ENCODE results near the gene LEF1.
"Not testable (repeated sequence)": the region's sequence is repeated elsewhere in the genome, so short reads cannot be mapped to it uniquely, and the experiment has no call there.

LEF1 gene

GRCh38 chr4:108068442-108068841 is 100.3 kb downstream of the LEF1 start:
- peak; percentile 44 for DNase-seq (ENCODE audit: low read depth, low spot score)

- no peak for DNase-seq (ENCODE audit: low read depth, low spot score)
Observed at GRCh38 chr4:108060686-108061321, 107.9 kb downstream of the LEF1 start.

DNA sequence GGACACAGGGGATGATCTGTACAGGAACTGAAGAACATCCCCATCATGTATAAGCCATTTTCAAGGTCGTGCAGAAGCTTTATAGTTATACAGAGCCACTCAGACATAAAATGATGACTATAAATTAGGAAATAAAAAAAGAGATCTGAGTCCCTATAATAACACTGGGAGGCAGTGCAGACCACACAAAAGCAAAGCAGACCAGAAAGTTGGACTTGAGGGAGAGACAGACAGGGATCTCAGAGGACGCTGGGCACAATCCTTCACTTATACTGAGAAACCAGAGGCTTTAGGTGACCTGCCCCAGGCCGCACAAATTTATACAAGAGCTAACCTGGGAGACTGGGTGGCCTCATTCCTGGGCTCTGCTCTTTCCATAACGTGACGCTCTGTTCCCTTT is 108.6 kb downstream of the LEF1 start:
- DNase-seq (ENCODE audit: low read depth, low spot score), result peak; percentile 15

DNA sequence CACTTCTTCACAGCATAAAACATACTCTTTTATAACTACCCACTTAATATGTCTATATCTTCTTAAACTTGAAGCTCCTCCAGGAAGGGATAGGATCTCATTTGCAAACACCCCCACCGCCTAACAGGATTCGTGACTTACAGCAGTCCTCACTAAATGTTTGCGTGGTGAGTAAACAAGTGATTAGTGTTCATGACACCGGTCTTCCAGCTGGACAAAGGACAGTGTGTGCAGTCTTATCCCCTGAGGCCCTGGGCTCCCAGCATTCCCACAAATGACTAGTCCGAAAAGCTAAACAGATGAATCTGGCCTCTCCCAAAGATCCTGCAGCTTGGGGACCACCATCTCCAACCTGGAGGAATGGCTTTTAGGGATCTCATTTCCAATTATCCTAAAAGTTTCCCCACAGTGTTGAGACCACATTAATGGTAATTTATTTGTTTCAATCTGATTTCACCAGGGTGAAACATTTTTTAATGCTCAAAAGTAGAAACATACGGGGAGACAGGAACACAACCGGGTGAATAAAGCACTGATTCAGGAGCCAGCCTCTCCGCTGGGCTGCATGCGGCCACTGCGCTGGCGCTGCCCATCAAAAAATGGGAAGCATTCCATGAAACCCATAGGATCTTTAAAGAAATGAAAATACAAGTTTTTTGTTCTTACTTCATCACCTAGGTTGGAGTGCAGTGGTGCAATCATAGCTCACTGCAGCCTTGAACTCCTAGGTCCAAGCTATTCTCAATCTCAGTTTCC is 109.9 kb downstream of the LEF1 start:
- DNase-seq (ENCODE audit: low read depth, low spot score), result no peak

- DNase-seq (ENCODE audit: low read depth, low spot score), result no peak
Observed at GRCh38 chr4:108056418-108056817, 112.3 kb downstream of the LEF1 start.

GRCh38 chr4:108055787-108056186 is 112.9 kb downstream of the LEF1 start:
- no peak for DNase-seq (ENCODE audit: low read depth, low spot score)

DNA sequence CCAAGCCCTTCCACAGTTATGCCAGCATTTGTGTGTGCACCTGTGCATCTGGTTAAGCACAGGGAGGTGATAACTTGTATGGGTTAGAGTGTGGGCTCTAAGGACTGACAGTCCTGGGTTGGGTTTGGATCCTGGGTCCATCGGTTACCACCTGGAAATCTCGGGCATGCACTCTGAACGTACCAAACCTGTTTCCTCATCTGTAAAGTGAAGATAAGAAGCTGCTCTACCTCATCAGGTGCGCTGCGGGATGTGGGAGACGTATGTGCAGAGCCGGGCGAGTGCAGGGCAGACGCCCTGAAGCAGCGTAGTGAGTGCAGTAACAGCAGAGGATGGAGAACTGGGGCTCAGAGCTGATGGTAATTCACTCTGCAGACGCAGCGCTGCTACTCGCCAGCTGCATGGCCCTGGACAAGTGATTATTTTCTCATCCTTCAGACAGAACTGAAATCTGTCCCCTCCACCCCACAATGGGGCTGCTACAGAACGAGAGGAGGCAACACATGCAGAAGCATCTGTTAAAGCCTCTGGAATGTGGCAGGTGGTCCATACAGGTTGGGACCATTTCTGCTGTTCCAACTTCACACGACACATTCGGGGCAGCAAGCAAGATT is 114.6 kb downstream of the LEF1 start:
- no peak for DNase-seq (ENCODE audit: low read depth, low spot score)

DNA sequence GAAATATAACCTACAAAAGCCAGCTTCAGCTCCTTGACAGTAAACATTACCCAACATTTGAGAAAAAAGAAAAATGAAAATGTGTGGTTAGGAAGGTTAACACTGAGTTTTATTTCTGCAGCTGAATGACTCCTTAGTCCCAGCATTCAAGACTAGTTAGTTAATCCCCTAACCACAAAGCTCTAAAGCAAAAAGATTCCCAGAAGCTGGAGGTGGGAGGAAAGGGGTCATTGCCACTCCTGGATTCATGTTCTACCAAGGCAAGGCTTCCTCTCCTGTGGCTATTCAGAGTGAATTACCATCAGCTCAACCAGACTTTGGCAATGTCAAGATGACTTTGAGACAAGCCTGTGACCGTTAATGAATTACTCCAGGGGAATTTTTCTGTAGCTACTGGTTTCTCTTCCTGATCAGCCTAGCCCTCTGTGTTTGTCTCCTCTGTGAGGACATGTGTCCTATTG is 115.5 kb downstream of the LEF1 start:
- no peak for DNase-seq (ENCODE audit: low read depth, low spot score)

- DNase-seq (ENCODE audit: low read depth, low spot score), result no peak
Observed at GRCh38 chr4:108052558-108053120, 116.1 kb downstream of the LEF1 start.

- DNase-seq (ENCODE audit: low read depth, low spot score), result no peak
Observed at GRCh38 chr4:108051343-108051742, 117.4 kb downstream of the LEF1 start.

GRCh38 chr4:108050166-108051111 is 118.3 kb downstream of the LEF1 start:
- DNase-seq (ENCODE audit: low read depth, low spot score), result not testable (repeated sequence)

- no peak for DNase-seq (ENCODE audit: low read depth, low spot score)
Observed at GRCh38 chr4:108049406-108049805, 119.3 kb downstream of the LEF1 start.

GRCh38 chr4:108048997-108049396 is 119.7 kb downstream of the LEF1 start:
- DNase-seq (ENCODE audit: low read depth, low spot score), result no peak

DNA sequence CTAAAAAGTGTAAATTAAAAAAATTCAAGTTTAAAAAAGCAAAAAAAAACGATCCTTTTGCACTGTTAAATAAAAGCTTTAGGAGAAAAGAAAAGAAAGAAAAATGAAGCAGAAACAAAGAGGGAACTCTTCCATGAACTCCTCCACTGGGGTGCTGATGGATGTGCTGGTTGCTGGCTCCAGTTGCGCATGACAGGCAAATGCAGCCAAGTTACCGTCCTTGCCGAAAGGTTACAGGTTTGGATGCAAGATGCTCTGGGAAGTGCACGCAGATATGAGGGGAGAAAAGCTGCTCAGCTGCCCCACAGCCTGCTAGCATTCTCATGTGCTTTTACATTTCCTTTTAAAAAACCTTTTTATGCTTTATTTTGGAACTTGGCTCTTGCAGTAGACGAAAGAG is 120.6 kb downstream of the LEF1 start:
- no peak for DNase-seq (ENCODE audit: low read depth, low spot score)

DNA sequence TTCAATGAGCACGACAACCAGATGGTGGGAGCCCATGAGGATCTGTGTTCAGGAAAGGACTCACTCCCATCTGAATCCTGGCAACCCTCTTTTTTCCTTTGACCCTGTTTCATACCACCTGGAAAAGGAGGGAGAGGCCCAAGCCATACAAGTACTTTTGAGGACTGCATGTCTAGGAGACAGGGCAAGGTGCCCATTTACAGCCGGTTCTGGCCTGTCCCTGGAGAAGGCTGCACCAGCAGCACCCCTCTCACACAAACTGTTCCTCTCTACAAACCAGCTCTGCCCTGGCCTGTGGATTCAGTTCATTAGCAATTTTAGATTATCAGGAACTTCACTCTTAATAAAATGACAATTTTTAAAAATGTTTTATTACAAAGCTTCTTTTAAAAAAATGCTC is 121.5 kb downstream of the LEF1 start:
- no peak for DNase-seq (ENCODE audit: low read depth, low spot score)

- DNase-seq (ENCODE audit: low read depth, low spot score), result no peak
Observed at GRCh38 chr4:108045687-108046024, 123.1 kb downstream of the LEF1 start.

DNA sequence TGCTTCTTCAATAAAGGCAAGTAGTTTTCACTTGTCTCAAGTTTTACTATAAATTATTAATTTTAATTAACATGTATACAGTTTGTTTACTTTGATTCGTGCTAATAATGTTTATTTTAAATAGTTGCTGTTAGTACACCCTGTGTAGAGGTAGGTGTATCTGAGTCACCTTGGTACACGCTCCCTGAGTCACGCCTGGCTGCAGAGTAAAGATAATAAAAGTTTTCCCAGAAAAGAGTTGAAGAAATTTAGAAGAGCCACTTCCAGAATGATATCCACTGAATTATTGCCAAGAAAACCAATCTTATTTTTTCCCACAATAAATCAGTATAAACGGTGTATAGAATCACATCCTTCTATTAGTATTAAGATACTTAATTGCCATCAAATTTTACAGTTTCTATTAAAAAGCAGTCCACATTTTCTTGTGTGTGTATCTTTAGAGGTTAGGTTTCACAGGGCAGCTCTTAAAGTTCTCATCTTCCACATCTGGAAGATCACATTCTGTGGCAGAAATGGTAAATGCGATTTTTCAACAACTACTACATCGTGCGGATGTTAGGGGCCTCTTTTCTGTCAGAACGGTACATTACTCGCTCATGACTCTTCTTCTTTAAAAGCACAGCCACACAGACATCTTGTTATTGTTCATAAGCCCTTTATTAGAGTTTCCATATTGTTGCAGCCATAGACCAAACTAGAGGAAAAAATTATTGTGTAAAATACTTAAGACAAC is 123.6 kb downstream of the LEF1 start:
- DNase-seq (ENCODE audit: low read depth, low spot score), result no peak

GRCh38 chr4:108043526-108043925 is 125.2 kb downstream of the LEF1 start:
- no peak for DNase-seq (ENCODE audit: low read depth, low spot score)

GRCh38 chr4:108042927-108043326 is 125.8 kb downstream of the LEF1 start:
- no peak for DNase-seq (ENCODE audit: low read depth, low spot score)

DNA sequence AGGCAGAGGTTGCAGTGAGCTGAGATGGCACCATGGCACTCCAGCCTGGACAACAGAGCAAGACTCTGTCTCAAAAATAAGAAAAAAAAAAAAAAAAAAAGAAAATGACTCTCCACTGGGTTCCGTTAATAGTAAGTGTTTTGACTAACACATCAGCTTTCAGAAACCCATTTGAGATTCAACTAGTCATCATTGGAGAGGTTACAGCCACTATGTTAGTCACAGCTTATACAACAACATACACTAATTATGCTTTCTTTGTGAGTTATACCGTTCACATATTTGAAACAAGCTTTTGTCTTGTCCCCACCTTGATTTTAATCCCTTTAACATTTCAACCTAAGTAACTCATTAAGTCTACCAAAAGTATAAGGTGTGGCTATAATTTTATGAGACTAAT is 130.8 kb downstream of the LEF1 start:
- no peak for DNase-seq (ENCODE audit: low read depth, low spot score)

DNA sequence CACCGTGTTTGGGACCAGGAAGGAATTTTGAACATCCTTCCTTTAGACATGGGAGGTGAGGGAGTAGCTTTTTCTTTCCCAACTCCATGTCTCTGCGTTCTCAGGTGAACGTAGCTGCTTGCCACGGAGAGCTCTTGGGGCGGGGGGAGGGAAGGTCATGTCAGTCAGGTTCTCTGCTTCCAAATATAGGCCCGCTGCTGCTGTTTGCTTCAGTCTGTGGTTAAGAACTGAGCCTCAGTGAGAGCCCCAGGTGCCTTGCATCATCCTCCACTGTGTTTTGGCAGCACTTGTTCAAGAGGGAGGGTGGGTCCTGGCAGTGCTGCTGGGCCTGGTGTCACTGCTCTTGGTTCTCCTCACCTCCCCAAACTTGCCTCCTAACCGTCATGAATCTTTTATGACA is 132.5 kb downstream of the LEF1 start:
- no peak for DNase-seq (ENCODE audit: low read depth, low spot score)

Data from brain pericyte (primary cell).